Hepatocyte (in vitro differentiated cells): ENCODE results near the gene ARAP1.

Source experiments
- EZH2 ChIP-seq: fragments of 200-600 bp; sonication (generic); IDR thresholded peaks from 2 replicates; pipeline ENCODE4 v1.6.1; 2016; ENCODE audit warnings: antibody characterized with exemption, mild to moderate bottlenecking, borderline replicate concordance
- TF ChIP-seq, protein P1 (sequence below): fragments of 200-600 bp; sonication (generic); IDR thresholded peaks from 2 replicates; pipeline ENCODE4 v1.5.1; 2016; ENCODE audit warnings: antibody characterized with exemption, mild to moderate bottlenecking; ENCODE audit not compliant: poor library complexity

DNA sequence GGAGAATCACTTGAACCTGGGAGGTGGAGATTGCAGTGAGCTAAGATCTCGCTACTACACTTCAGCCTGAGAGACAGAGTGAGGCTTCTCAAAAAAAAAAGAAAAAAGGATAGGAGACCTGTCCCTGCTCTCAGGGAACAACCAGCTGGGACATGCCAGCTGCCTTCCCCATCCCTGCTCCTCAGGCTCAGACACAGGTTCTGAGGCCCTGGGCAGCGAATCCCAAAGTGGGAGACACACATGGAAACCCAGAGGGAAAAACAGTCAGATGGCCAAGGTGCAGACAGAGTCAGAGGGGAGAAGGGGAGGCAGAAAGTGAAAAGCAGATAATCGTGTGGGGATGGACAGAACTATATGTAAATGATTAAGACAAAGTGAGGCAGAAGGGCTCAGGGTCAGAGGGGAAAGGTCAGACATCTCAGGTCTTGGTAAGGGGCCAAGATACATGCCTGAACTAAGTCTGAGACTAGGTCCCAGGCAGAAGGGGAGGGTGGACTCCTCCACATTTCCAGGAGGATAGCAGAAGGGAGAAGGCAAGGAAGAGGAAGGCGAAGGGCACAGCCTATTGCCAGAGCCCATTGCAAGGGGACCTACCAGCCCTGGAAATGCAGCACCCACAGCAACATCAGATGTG is 27.4 kb upstream of the ARAP1 start:
- TF ChIP-seq, protein P1, sequence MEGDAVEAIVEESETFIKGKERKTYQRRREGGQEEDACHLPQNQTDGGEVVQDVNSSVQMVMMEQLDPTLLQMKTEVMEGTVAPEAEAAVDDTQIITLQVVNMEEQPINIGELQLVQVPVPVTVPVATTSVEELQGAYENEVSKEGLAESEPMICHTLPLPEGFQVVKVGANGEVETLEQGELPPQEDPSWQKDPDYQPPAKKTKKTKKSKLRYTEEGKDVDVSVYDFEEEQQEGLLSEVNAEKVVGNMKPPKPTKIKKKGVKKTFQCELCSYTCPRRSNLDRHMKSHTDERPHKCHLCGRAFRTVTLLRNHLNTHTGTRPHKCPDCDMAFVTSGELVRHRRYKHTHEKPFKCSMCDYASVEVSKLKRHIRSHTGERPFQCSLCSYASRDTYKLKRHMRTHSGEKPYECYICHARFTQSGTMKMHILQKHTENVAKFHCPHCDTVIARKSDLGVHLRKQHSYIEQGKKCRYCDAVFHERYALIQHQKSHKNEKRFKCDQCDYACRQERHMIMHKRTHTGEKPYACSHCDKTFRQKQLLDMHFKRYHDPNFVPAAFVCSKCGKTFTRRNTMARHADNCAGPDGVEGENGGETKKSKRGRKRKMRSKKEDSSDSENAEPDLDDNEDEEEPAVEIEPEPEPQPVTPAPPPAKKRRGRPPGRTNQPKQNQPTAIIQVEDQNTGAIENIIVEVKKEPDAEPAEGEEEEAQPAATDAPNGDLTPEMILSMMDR, result no peak
- no peak for TF ChIP-seq EZH2
